Stimulated activated CD8-positive, alpha-beta memory T cell treated with anti-CD3 and anti-CD28 coated beads, Interleukin-4, amount 100 ng/mL, for 24 hours (primary cell): ENCODE data around the gene TEDC2.

Experiments used
- DNase-seq: peaks from one replicate; pipeline ENCODE4 v3.0.0-alpha.2; 2020; ENCODE audit warnings: low read depth

TEDC2 gene

DNA sequence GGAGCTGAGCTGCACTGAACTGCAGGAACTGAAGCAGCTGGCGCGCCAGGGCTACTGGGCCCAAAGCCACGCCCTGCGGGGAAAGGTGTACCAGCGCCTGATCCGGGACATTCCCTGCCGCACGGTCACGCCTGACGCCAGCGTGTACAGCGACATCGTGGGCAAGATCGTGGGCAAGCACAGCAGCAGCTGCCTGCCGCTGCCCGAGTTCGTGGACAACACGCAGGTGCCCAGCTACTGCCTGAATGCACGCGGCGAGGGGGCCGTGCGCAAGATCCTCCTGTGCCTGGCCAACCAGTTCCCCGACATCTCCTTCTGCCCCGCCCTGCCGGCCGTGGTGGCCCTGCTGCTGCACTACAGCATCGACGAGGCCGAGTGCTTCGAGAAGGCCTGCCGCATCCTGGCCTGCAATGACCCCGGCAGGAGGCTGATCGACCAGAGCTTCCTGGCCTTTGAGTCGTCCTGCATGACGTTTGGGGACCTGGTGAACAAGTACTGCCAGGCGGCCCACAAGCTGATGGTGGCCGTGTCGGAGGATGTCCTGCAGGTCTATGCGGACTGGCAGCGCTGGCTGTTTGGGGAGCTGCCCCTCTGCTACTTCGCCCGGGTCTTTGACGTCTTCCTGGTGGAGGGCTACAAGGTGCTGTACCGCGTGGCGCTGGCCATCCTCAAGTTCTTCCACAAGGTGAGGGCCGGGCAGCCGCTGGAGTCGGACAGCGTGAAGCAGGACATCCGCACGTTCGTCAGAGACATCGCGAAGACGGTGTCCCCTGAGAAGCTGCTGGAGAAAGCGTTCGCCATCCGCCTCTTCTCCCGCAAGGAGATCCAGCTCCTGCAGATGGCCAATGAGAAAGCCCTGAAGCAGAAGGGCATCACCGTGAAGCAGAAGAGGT is 36.6 kb downstream of the TEDC2 start:
- no peak for DNase-seq

DNA sequence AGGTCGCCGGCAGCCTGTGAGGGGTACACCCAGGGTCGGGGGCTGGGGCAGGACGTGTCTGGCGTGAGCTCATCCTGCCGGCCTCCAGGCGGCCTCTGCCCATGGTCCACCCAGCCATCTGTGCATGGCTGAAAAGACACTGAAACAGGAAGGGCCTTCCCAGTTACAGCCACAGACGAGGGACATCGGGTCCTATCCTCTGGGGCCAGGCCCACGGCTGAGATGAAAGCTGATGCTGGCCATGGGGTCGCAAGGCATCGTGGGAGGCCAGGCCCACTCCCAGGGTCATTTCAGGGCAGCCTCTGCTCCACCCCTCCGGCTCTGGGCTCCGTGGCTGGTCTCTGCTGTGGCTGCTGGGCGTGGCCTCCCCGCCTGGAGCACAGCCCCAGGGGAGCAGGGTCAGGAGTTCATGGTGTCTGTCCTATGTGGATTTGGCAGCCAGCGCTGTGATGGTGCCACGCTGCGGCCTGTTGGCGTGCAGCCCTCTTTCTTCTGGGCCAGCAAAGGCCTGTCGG is 37.3 kb downstream of the TEDC2 start:
- no peak for DNase-seq

DNA sequence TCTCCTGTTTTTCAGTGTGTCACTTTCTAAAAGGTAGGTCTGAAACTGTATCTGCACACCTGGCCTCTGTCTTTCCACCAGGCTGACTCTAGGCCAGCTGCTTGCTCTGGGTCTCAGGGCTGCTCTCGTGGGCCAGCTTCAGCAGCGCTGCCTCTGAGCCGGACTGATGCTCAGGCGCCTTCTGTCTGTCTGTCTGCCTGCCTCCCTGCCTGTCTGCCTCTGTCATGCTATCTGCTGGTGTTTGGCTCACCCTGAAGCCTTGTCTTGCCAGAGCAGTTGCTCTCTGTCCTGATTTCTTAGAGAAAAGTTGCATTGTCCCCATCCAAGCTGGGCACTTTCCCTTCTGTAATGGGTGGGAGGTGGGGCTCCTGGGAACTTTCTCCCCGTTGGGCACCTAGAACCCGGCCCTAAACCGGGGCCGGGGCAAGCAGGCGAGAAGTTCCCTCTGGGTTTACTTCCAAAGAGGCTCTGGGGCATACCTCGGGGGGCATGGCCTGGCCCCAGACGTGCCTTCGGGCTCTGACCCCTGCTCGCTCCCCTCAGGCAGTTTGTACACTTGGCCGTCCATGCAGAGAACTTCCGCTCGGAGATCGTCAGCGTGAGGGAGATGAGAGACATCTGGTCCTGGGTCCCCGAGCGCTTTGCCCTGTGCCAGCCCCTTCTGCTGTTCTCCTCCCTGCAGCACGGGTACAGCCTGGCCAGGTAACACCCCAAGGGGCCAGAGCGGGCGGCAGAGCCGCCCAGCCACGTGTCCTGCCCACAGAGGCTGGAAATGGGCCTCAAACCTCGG is 38.0 kb downstream of the TEDC2 start:
- DNase-seq, result no peak

DNA sequence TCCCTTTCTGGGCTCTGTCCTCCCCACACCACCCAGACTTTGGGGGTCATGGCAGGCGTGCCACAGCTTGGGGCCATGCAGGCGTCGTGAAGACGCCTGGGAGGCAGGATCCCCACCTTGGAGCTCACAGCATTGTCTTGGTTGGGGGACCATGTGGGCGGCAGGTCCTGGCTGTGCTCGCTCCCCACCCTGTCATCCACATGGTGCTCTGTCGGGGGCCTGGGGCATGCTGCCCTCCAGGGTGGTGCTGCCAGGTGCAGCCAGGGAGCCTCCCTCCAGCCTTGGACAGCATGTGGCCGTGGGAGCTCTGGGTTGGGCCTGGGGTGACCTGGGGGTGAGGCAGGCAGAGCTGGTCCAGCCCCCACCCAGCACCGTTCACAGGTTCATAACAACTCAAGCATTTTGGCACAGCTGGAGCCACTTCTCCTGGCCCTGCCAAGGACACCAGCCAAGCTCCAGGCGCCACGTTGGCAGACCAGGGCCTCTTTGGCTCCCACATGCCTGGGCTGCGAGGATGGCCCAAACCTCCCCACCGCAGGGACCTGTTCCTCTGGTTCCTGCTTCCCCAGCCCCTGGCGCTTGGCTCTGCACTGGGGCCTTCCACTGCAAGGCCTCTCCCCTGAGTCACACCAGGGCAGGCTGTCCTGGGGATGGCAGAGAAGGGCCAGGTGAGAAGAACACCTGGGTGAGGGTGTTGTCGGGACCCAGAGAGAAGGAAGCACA is 38.8 kb downstream of the TEDC2 start:
- DNase-seq, result no peak

DNA sequence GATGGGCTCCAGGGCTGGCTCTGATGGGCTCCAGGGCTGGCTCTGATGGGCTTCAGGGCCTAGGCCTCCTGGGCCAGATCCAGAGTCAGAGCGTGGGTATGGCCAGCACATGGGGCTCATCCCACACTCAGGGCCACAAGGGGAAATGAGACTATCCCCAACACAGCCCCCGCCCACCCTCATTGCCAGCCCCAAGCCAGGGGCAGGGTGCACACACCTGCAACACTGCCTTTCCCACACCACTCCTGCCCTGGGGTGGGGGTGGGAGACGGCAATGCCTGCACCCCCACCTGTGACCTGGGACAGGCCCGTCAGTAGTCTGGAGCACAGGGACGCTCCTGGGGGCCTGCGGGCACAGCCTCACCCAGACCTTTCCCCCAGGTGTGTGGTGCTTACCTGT is 39.5 kb downstream of the TEDC2 start:
- no peak for DNase-seq

DNA sequence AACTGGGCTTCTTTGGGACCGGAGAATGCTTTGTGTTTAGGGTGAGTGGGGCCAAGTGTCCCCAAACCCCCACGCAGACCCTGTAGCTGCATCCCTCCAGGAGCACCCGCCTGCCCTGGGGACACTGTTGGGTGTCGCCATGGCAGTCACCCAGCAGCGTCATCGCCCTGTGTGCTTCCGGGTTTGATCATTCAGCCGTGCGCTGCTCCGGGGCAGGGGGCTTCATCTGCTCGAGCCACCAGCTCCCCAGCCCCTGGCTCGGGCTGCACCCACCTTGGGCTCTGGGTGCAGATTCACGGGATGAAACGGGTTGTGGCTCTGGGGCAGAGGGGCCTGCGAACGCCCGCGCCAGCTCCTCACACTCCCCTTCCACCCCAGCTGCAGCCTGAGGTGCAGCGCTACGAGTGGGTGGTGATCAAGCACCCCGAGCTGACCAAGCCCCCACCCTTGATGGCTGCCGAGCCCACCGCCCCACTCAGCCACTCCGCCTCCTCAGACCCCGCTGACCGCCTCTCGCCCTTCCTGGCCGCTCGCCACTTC is 40.1 kb downstream of the TEDC2 start:
- no peak for DNase-seq

DNA sequence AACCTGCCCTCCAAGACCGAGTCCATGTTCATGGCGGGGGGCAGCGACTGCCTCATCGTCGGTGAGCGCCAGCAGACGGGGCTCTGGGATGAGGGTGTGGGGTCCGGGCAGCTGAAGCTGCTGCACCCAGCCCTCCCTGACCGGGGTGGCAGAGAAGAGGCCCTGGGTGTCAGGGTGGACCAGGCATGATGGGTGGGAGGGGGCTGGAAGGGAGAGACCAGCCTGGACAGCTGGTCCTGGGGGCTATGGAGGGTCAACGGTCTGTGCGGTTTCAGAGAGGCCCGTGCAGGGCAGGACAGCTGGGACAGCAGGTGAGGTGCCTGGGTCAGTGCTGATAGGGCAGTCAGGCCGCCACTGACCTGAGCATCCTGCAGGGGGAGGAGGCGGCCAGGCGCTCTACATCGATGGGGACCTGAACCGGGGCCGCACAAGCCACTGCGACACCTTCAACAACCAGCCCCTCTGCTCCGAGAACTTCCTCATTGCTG is 40.6 kb downstream of the TEDC2 start:
- DNase-seq, result no peak

DNA sequence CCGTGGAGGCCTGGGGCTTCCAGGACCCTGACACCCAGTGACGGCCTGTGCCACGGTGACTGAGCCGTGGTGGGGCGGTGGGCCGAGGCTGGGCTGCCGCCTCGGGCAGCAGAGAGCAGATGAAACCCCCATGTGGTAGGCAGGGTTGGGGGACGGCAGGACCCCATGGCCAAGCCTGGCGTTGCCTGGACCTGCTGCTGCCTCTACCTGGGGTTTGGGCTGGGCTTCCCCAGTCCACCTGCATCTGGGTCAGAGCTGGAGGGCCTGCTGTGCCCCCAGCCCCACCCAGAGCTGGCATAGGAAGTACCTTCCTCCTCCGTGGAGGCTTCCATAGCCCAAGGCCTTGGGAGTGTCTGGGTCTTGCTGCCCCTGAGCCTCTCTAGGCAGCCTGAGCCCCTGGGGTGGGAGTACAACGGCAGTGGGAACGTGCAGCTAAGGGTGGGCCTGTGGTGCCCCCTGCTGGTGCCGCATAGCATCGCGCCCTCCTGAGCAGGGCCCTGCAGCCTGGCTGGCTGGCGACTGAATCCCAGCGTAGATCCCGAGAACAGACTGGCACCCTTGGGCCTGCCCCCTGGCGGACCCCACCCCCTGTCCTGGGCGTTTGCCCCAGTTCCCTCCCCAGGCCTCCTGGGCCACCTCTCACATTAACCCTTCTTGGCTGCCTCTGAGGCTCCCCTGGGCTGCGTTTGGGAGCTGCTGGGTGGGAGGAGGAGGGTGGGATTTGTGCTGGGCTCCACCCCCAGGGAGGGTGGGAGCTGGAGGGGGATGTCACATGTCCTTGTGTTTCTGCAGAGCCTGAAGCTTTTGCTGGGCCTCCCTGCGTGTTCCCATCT is 41.2 kb downstream of the TEDC2 start:
- DNase-seq, result peak; percentile 73

DNA sequence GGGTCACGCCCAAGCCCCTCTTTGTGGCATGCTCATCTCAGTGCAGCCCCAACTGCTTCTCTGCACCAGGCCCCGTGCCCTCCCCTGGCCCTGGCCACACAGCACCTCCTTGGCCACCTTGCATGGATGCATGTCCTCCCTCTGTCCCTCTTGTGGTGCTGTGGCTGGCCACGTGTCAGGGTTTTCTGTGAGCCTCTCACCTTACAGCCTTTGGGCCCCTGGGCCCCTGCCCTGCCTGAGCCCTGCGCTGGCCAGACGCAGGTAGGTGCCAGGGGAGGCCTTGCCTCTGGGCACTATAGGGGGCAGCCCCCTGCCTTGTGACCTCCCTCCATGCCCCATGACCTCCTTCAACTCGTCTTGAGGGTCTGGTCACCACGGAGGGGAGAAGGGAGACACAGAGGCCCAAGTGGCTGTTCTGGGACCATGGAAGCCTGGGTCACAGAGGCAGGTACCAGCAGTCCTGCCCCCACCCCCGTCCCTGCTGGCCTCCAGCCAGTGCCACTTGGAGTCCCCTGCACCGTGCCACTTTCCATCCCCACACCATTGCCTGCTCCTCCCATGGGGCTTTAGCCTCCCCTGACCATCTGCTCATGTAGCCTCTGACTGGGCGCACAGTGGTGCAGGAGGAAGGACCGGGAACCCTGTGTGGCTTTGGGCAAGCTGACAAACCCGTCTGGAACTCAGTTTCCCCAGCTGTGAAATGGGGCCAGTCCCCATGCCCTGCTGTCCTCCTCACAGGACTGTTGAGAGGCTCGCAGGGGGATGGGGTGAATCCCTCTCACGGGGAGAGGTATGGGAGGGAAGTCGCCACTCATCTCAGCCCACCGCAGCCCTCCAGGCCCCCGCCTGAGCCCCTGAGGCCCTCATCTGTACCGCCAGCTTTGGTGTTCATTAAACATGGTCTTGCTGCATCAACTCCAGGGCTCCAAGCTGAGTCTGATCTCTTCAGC is 42.3 kb downstream of the TEDC2 start:
- no peak for DNase-seq

DNA sequence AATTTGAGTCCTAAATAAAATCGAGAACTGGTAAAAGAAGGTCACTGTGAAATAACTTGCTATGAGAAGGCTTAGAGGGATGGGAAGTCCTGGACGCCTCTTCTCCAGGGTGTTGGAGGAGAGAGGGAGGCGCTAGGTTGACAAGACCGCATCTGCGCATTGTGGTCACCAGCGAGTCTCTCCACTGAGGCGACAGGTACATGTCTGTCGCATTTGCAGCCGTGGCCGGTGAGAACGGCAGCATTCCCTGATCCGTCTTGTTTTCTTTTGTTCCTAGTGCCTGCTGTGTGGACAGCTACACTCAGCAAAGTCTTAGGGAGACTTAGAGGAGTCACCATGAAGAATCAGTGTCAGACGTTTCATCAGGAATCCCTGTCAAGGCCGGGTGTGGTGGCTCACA is 45.8 kb downstream of the TEDC2 start:
- DNase-seq, result no peak

DNA sequence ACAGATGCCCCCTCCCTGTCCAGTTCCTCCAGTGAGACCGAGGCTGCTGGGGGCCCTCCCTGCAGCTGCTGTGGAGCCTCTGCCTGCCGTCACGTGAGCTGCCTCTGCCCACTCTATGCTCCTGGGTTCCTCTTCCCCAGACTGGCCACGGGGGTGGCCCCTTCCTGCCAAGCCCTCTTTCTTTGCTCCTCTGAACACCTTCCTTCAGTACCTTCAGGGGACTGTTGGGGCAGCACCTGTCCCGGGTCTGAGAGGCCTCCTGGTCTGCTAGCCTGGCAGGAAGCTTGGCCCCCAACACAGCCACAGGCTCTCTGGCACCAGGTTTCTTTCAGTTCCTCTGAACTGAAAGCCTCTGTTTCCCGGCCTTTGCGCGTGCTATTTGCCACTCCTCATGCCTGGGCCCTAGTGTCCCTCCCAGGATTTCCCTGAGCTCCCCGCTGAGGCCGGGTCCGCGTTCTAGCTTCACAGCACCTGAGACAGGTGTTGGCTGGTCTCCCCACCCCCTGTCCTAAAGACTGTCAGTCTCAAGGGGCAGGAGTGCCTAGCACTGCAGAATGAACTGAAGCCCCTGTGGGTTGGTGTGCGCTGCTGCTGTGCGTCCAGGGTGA is 47.2 kb downstream of the TEDC2 start:
- DNase-seq, result no peak

DNA sequence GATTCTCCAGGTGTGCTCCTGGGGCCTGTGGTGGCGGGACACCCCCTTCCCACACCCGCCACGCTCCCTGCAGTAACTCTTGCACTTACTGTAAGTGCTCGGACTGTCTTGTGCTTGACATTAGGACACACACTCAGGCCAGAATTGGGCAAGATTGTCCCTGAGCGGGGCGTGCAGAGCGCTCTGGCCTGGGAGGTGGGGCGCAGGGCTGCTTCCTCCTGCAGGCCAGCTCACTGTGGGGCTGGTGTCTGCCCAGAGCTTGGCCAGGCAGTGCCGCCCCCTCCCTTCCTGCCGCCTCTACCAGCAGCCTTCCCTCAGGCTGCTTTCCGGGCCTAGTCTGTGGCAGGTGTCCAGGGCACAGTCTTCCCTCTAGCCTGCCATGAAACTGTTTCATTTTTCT is 47.8 kb downstream of the TEDC2 start:
- DNase-seq, result no peak

DNA sequence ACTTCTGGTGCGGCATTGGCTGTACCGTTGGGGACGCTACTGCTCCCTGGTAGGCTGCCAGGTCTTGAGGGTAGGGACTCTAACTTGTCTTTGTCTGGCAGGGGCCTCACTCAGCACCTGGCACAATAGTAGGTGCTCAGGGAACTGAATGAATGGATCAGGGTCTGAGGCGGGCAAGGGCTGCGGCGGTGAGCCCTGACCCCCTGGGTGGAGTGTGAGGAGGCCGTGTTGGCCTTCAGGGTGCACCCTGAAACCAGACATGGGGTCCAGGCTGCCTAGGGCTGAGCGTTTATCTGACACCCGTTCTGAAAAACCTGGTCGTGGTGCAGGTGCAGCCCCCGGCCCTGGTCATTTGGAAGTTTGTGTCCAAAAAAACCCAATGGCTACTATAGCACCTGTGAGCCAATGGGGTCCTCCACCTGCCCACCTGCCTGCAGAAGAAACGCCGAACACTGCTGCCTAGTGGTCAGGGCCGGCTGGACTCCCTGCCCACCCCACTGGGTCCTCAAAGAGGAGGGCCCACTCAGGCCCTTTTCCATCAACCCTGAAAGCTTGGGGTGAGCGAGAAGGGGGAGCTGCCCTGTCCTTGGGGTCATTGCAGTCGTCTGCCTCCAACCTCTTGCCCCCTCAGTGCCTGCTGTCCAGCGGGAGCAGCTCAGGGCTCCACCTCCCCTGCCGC is 49.0 kb downstream of the TEDC2 start:
- DNase-seq, result no peak

DNA sequence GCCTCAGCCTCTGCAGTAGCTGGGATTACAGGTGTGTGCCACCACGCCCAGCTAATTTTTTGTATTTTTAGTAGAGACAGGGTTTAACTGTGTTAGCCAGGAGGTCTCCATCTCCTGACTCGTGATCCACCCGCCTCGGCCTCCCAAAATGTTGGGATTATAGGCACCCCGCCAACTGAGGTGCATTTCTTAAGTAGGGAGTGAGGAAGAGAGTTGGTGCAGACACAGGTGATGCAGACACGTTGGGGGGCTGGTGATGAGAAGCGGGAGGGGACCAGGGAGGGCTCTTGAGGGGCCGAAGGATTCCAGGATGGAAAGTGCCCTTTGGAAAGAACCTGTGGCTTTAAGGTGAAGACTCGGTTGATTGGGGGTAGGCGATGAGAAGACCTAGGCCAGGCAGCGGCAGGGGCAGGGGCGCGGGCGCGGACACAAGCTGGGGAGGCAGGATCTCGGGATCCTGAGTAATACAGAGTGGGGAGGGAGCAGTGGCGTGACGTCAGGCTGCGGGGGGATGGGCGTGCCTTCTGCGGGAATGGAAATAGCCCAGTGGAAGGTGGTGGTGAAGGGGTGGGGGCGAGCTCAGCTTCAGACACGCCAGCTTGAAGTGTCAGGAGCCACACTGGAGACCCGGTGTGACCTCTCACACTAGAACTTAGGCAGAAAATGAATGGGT is 51.4 kb downstream of the TEDC2 start:
- DNase-seq, result no peak

DNA sequence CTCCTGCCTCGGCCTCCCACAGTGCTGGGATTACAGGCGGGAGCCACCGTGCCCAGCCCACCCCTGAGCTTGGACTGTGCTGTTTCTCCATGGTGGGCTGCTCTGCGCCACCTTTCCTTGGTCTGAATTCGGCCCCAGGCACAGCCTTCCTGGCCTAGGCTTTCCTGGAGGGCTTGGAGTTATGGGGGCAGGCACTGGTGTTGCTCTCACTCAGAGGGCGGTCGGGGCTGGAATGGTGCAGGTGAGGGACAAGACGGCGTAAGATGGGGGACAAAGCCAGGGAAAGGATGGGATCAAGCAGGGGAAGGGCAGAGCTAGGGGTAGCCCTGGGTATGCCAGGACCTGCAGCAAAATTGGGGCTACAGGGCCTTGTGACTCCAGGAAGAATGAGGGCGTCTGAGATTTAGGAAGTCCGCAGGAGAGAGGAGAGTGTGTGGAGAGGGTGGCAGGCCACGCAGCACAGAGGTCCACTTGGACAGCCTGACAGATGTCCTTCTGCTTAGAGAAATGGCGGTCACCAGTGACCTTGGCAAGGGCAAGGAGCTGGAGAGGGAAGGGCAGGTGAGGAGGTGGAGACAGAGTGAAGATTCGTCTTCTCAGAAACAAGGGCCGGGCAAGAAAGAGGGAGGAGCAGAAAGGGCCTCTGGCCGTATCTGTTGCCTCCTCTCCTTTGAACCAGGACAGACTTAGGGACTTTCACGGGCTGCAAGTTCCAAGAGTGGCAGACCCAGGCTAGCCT is 52.3 kb downstream of the TEDC2 start:
- DNase-seq, result no peak

DNA sequence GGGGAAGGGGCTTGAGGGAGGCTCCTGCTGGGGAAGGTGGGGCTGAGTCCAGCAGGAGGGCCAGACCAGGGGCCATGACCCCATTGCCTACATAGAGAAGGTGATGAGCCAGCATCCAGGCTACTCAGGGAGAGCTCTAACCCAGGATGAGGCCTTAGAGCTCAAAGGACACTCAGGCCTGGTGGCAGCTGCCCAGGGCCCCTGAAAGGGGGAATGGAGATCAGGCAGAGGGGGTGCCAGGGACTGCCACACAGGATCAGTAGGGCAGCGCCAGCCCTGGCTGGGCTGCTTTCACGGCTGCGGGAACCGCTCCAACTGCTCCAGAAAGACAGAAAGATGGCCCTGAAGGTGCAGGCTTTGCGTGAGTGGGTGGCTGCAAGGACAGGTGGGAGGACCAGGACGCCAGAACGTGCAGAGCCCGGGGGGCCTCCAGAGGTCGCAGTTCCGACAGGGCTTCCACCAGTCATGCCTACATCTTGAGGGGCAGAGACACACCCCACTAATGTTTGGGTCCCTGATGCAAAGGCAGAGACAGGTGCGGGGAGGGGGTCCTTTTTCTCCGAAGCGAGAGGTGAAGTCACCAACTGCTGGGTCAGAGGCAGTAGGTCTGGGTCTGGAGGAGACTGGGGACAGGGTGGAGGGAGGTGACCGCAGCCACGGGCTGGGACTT is 53.0 kb downstream of the TEDC2 start:
- no peak for DNase-seq
